ENCODE measurements around the gene SH3GL3.

SH3GL3 gene

DNA sequence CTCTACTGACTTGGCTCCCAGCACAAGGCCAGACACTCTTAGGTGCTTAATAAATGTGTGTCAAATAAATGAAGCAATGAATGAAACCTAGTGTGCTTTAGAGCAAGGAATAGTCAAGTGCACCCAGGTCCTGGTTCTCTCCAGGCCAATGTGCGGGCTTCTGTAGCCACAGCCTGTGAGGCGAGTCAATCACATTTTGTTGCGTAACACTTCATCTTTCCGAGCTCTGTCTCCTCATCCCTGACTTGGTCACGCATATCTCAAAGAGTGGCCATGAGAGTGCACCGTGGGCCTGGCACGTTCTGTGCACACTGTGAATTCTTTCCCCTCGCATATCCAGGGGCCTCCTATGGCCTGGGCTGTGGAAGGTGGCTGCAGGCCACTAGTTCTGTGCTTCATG is 11.4 kb upstream of the SH3GL3 start:
- no peak for DNase-seq (ENCODE audit: low read depth)
- Histone ChIP-seq H3K9me3 (ENCODE audit: control insufficient read depth, low read length) (no peaks in the 10 kb centered on the region), H3K4me3 (ENCODE audit: low read length) (no peak overlapping the region), H3K4me1 (ENCODE audit: control insufficient read depth, insufficient read depth, low read length) (peaks cover 4% of the 10 kb centered on the region), H3K27me3 (replicated peaks; ENCODE audit: control insufficient read depth, insufficient read depth, low read length) (peaks cover 22% of the 10 kb centered on the region), H3K9ac (ENCODE audit: low read length) (no peak overlapping the region), H3K36me3 (ENCODE audit: control insufficient read depth, insufficient read depth, low read length, severe bottlenecking) (no peaks in the 10 kb centered on the region)

DNA sequence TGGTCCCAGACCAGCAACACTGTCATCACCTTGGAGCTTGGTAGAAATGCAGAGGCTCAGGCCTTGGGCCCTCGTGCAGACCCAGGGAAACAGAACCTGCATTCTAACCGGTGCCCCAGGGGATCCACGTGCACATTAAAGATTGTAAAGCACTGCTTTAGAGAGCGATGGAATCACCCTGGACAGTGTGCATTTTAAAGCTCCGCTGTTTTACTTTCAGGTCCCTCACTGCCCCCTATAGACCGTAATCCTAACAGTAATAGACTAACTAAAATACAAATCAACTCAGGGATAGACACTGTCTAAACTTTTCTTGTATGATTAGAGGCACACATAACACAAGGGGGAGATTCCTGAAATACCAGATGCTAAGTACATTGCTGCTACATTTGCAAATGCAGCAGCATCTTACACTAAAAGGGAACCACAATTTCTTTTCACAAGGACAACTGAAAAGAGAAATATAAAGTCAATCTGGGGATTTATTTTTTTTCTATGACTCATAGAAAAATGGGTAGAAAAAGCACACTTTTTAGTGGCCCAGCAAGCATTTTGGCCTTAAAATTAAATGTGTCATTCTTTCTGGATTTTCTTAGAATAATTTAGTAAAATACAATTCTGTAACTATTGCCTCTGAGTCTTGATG is 10.5 kb upstream of the SH3GL3 start:
- H3K27me3 ChIP-seq (replicated peaks; ENCODE audit: control insufficient read depth, insufficient read depth, low read length): peaks cover 22% of the 10 kb centered on the region
- no peak overlapping the region for H3K9ac ChIP-seq (ENCODE audit: low read length)
- no peaks in the 10 kb centered on the region for H3K9me3 ChIP-seq (ENCODE audit: control insufficient read depth, low read length)
- no peak overlapping the region for H3K4me3 ChIP-seq (ENCODE audit: low read length)
- H3K36me3 ChIP-seq (ENCODE audit: control insufficient read depth, insufficient read depth, low read length, severe bottlenecking): no peaks in the 10 kb centered on the region
- peaks cover 4% of the 10 kb centered on the region for H3K4me1 ChIP-seq (ENCODE audit: control insufficient read depth, insufficient read depth, low read length)
- peak; percentile 80 for DNase-seq (ENCODE audit: low read depth)

DNA sequence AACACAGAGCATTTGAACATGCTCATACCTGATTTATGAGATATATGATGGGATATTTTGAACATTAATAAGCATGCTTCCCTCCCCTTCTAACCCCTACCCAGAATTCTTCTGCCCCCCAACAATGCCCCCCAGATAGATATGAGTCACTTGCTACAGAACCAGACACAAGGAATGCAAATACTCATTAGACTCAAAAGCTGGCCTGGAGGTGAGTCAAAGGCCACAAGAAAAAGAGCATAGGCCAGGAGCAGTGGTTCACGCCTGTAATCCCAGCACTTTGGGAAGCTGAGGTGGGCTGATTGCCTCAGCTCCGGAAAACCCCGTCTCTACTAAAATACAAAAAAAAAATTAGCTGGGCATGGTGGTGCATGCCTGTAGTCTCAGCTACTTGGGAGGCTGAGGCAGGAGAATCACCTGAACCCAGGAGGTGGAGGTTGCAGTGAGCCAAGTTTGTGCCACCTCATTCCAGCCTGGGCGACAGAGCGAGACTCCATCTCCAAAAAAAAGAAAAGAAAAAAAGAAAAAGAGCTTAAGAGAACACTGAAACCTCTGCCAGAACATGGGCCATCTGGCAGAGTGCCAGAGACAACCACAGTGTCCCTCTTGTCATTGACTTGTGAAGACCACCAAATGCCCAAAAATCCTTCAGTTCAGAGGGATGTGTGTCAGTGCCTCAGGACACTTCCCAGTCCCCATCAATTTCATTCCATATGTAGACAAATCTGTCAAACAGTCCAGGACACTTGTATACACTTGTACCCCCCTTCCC is 3.9 kb upstream of the SH3GL3 start:
- Histone ChIP-seq H3K9ac (ENCODE audit: low read length) (no peak overlapping the region), H3K36me3 (ENCODE audit: control insufficient read depth, insufficient read depth, low read length, severe bottlenecking) (no peaks in the 10 kb centered on the region), H3K9me3 (ENCODE audit: control insufficient read depth, low read length) (no peaks in the 10 kb centered on the region), H3K27me3 (replicated peaks; ENCODE audit: control insufficient read depth, insufficient read depth, low read length) (peaks cover 15% of the 10 kb centered on the region), H3K4me1 (ENCODE audit: control insufficient read depth, insufficient read depth, low read length) (peaks cover 6% of the 10 kb centered on the region), H3K4me3 (ENCODE audit: low read length) (no peak overlapping the region)
- DNase-seq (ENCODE audit: low read depth): no peak

DNA sequence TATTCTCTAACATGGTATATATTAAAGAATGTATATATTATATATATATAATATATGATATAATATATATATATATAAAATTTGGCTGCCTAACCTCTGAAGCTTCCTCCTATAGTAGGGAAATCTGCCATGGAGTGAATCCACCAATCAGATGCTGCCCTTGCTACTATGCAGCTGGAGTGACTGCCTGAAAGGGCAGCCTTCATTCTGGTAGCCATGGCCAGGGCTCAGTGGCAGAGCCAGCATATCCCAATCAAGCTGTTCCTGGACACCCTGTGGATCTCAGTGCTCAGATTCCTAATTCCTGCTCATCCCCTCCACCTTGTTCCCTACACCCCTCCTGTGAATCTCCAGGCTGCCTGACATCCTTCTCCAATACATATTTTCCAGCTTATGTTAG is 2.2 kb upstream of the SH3GL3 start:
- Histone ChIP-seq H3K4me1 (ENCODE audit: control insufficient read depth, insufficient read depth, low read length) (peaks cover 7% of the 10 kb centered on the region), H3K27me3 (replicated peaks; ENCODE audit: control insufficient read depth, insufficient read depth, low read length) (peaks cover 17% of the 10 kb centered on the region), H3K9ac (ENCODE audit: low read length) (no peak overlapping the region), H3K4me3 (ENCODE audit: low read length) (no peak overlapping the region), H3K9me3 (ENCODE audit: control insufficient read depth, low read length) (no peaks in the 10 kb centered on the region), H3K36me3 (ENCODE audit: control insufficient read depth, insufficient read depth, low read length, severe bottlenecking) (no peaks in the 10 kb centered on the region)
- DNase-seq (ENCODE audit: low read depth): no peak

DNA sequence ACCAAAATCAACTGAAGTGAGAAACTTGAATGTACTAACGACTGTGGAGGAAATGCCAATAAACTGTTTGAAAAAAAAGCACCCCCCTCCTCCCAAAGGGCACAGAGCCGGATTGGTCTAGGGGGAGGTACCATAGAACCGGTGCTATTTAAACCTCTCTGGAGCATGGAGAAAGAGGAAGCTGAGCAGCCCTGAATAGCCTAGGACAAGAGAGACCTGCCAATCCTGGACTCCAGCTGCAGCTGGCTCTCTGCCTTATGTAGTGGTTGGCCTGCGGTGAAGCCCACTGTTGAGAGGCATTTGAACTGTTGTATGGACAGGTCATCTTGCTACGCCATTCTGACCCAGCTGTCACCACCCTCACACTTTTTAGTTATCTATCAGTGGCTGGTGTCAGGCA is 1.5 kb upstream of the SH3GL3 start:
- H3K9ac ChIP-seq (ENCODE audit: low read length): no peak overlapping the region
- no peaks in the 10 kb centered on the region for H3K9me3 ChIP-seq (ENCODE audit: control insufficient read depth, low read length)
- H3K4me3 ChIP-seq (ENCODE audit: low read length): no peak overlapping the region
- no peaks in the 10 kb centered on the region for H3K36me3 ChIP-seq (ENCODE audit: control insufficient read depth, insufficient read depth, low read length, severe bottlenecking)
- DNase-seq (ENCODE audit: low read depth): no peak
- H3K4me1 ChIP-seq (ENCODE audit: control insufficient read depth, insufficient read depth, low read length): peaks cover 10% of the 10 kb centered on the region
- H3K27me3 ChIP-seq (replicated peaks; ENCODE audit: control insufficient read depth, insufficient read depth, low read length): peaks cover 17% of the 10 kb centered on the region

DNA sequence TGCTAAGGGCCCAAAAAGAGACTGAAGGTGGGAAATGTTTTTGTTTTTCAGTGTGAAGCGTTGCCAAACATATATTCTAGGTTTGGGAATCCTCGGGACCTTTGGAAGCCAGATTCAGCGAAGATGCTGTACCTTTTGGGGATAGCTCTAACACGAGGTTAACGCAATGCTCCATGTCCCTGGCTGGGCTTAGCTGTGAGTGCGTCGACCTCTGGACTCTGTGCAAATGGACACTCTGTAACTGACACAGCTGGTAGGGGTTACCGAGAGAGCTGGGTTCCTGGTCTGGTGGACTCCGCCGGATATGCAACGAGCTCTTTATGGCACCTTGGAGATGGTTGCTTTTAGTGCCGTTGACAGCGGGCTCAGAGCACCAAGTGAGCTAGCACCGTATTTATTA is 724 bp upstream of the SH3GL3 start:
- Histone ChIP-seq H3K9ac (ENCODE audit: low read length) (peak overlapping the region; percentile 30), H3K27me3 (replicated peaks; ENCODE audit: control insufficient read depth, insufficient read depth, low read length) (peaks cover 17% of the 10 kb centered on the region), H3K36me3 (ENCODE audit: control insufficient read depth, insufficient read depth, low read length, severe bottlenecking) (no peaks in the 10 kb centered on the region), H3K4me3 (ENCODE audit: low read length) (peak overlapping the region; percentile 77), H3K4me1 (ENCODE audit: control insufficient read depth, insufficient read depth, low read length) (peaks cover 10% of the 10 kb centered on the region), H3K9me3 (ENCODE audit: control insufficient read depth, low read length) (no peaks in the 10 kb centered on the region)
- DNase-seq (ENCODE audit: low read depth): no peak

DNA sequence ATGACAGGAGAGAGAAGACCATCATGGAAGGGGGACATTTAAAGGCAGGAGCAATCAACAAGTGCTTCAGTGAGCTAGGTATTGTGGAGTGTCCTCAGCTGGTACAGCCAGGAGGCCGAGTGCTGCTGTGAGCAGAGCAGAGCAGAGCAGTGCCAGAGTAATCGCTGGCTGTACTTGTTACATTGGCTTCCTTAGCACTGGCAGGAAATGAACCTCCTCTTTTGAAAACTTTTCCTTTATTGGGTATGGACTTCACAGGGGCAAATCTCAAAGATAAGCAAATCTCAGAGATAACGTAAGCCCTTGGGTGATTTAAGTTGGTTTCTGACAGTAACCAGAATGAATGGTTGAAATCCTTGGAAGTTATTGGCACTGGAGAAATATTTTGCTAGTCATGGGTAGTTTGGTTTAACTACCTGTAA is 2.1 kb downstream of the SH3GL3 start:
- H3K36me3 ChIP-seq (ENCODE audit: control insufficient read depth, insufficient read depth, low read length, severe bottlenecking): no peaks in the 10 kb centered on the region
- H3K9me3 ChIP-seq (ENCODE audit: control insufficient read depth, low read length): no peaks in the 10 kb centered on the region
- no peak overlapping the region for H3K9ac ChIP-seq (ENCODE audit: low read length)
- no peak for DNase-seq (ENCODE audit: low read depth)
- no peak overlapping the region for H3K4me3 ChIP-seq (ENCODE audit: low read length)
- H3K4me1 ChIP-seq (ENCODE audit: control insufficient read depth, insufficient read depth, low read length): peaks cover 10% of the 10 kb centered on the region
- H3K27me3 ChIP-seq (replicated peaks; ENCODE audit: control insufficient read depth, insufficient read depth, low read length): peaks cover 17% of the 10 kb centered on the region

DNA sequence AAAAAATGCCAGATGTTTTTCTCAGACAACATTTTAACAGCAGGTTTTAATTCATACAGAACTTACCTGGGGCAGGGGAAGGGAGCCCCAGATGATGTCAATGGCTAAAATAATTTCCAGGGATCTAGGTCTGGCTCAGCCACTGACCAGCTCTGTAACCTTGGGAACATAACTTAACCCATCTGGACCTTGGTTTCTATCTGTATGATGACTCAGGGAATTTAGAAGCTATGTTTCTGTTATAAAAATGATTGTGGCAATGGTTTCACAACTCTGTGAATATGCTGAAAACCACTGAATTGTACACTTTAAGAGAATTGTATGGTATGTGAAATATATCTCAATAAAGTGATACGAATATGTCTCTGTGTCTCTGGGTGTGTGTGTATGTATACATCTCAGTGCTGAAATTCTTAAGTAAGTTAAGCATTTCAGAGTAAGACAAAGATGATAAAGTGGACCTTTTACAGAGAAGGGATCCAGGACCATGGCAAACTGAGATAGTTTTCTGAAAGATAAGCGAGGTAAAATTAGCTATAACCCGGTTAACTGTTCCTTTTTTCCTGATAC is 2.9 kb downstream of the SH3GL3 start:
- Histone ChIP-seq H3K4me1 (ENCODE audit: control insufficient read depth, insufficient read depth, low read length) (peaks cover 10% of the 10 kb centered on the region), H3K27me3 (replicated peaks; ENCODE audit: control insufficient read depth, insufficient read depth, low read length) (peaks cover 17% of the 10 kb centered on the region), H3K9ac (ENCODE audit: low read length) (no peak overlapping the region), H3K4me3 (ENCODE audit: low read length) (no peak overlapping the region), H3K9me3 (ENCODE audit: control insufficient read depth, low read length) (no peaks in the 10 kb centered on the region), H3K36me3 (ENCODE audit: control insufficient read depth, insufficient read depth, low read length, severe bottlenecking) (no peaks in the 10 kb centered on the region)
- DNase-seq (ENCODE audit: low read depth): peak; percentile 49

DNA sequence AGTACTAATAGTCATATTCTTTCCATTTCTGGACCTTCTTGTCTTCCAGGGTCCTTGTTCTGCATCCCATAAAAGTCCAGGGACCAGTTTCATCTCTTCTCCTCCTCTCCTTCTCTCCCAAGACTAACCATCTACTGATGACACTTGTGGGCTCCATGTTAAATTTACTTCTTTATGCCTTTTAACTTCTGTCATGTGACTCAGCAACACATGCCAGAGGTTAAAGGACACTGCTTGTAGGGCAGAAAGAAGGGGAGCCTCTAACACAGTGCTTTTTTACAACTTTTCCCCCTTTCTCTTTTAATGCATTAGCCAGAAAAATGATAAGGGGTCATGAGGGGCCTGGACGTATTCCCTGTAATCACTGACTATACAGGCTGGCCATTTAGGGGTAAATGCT is 10.0 kb downstream of the SH3GL3 start:
- H3K27me3 ChIP-seq (replicated peaks; ENCODE audit: control insufficient read depth, insufficient read depth, low read length): peaks cover 6% of the 10 kb centered on the region
- DNase-seq (ENCODE audit: low read depth): no peak
- H3K9me3 ChIP-seq (ENCODE audit: control insufficient read depth, low read length): no peaks in the 10 kb centered on the region
- H3K4me1 ChIP-seq (ENCODE audit: control insufficient read depth, insufficient read depth, low read length): no peaks in the 10 kb centered on the region
- no peak overlapping the region for H3K4me3 ChIP-seq (ENCODE audit: low read length)
- no peaks in the 10 kb centered on the region for H3K36me3 ChIP-seq (ENCODE audit: control insufficient read depth, insufficient read depth, low read length, severe bottlenecking)
- H3K9ac ChIP-seq (ENCODE audit: low read length): no peak overlapping the region

DNA sequence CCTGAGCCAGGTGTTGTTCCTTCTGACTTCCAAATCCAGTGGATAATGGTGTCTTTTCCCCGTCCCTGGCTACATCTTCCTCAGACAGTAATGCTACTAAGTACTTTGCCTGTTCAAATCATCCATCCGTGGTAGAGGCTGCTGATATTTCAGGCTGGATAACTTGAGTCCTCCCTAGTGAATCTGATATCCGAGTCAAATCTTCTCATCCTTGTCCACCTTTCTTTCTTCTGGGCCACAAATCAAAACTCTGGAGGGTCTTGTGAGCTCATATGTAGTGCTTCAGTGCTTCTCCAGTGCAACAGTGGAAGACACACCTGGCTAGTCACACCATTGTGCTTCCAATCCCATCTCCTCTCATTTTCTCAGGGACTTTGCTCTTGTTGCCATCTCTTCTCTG is 11.2 kb downstream of the SH3GL3 start:
- no peak overlapping the region for H3K9ac ChIP-seq (ENCODE audit: low read length)
- no peaks in the 10 kb centered on the region for H3K9me3 ChIP-seq (ENCODE audit: control insufficient read depth, low read length)
- H3K4me1 ChIP-seq (ENCODE audit: control insufficient read depth, insufficient read depth, low read length): no peaks in the 10 kb centered on the region
- H3K4me3 ChIP-seq (ENCODE audit: low read length): no peak overlapping the region
- no peaks in the 10 kb centered on the region for H3K36me3 ChIP-seq (ENCODE audit: control insufficient read depth, insufficient read depth, low read length, severe bottlenecking)
- no peak for DNase-seq (ENCODE audit: low read depth)
- H3K27me3 ChIP-seq (replicated peaks; ENCODE audit: control insufficient read depth, insufficient read depth, low read length): peaks cover 6% of the 10 kb centered on the region

DNA sequence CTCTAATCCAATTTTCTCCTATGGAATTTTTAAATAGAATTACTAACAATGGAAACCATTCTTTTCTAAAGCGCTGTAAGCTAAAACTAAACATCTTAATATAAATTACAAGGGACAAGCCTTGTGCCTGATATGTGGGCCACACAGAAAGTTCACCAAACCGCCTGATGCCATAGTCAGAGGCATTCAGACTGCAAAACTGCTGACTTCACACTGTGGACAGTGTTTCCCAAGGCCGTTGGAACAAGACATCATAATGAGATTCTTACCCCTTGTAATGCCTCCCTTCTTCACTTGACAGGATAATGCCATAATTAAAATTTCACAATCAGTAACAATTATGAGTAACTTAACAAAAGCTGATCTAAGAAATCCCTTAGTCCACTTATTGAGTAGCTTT is 14.9 kb downstream of the SH3GL3 start:
- Histone ChIP-seq H3K27me3 (replicated peaks; ENCODE audit: control insufficient read depth, insufficient read depth, low read length) (peaks cover 6% of the 10 kb centered on the region), H3K4me1 (ENCODE audit: control insufficient read depth, insufficient read depth, low read length) (no peaks in the 10 kb centered on the region), H3K9me3 (ENCODE audit: control insufficient read depth, low read length) (no peaks in the 10 kb centered on the region), H3K4me3 (ENCODE audit: low read length) (no peak overlapping the region), H3K9ac (ENCODE audit: low read length) (no peak overlapping the region), H3K36me3 (ENCODE audit: control insufficient read depth, insufficient read depth, low read length, severe bottlenecking) (no peaks in the 10 kb centered on the region)
- no peak for DNase-seq (ENCODE audit: low read depth)
